ENCODE results near the gene PLCB1.
A peak's percentile ranks its signal among the peaks of the same experiment; 100 is the strongest.
"Not testable (repeated sequence)": the region's sequence is repeated elsewhere in the genome, so short reads cannot be mapped to it uniquely, and the experiment has no call there.

The PLCB1 gene

GRCh38 chr20:8788275-8788674, 656.2 kb downstream of the PLCB1 start:
- no peak for DNase-seq (ENCODE audit: low read depth)

GRCh38 chr20:8788831-8789230, 656.8 kb downstream of the PLCB1 start:
- no peak for DNase-seq (ENCODE audit: low read depth)

- DNase-seq (ENCODE audit: low read depth): peak; percentile 55
Observed at GRCh38 chr20:8790442-8791074, 658.5 kb downstream of the PLCB1 start.

- DNase-seq (ENCODE audit: low read depth): peak; percentile 18
Observed at GRCh38 chr20:8795404-8795803, 663.3 kb downstream of the PLCB1 start.

GRCh38 chr20:8796088-8796660, 664.1 kb downstream of the PLCB1 start:
- DNase-seq (ENCODE audit: low read depth): peak; percentile 60

GRCh38 chr20:8798505-8798904, 666.4 kb downstream of the PLCB1 start:
- peak; percentile 51 for DNase-seq (ENCODE audit: low read depth)

GRCh38 chr20:8800089-8800488, 668.0 kb downstream of the PLCB1 start:
- DNase-seq (ENCODE audit: low read depth): no peak

- DNase-seq (ENCODE audit: low read depth): no peak
Observed at GRCh38 chr20:8801686-8802085, 669.6 kb downstream of the PLCB1 start.

- no peak for DNase-seq (ENCODE audit: low read depth)
Observed at GRCh38 chr20:8803065-8803464, 671.0 kb downstream of the PLCB1 start.

- DNase-seq (ENCODE audit: low read depth): peak; percentile 5
Observed at GRCh38 chr20:8803941-8804340, 671.9 kb downstream of the PLCB1 start.

GRCh38 chr20:8805737-8806442, 673.8 kb downstream of the PLCB1 start:
- no peak for DNase-seq (ENCODE audit: low read depth)

GRCh38 chr20:8807480-8808201, 675.6 kb downstream of the PLCB1 start:
- DNase-seq (ENCODE audit: low read depth): no peak

GRCh38 chr20:8808202-8808535, 676.1 kb downstream of the PLCB1 start:
- DNase-seq (ENCODE audit: low read depth): no peak

- no peak for DNase-seq (ENCODE audit: low read depth)
Observed at GRCh38 chr20:8809107-8809953, 677.3 kb downstream of the PLCB1 start.

GRCh38 chr20:8811801-8812594, 679.9 kb downstream of the PLCB1 start:
- DNase-seq (ENCODE audit: low read depth): no peak

- no peak for DNase-seq (ENCODE audit: low read depth)
Observed at GRCh38 chr20:8812817-8813216, 680.8 kb downstream of the PLCB1 start.

GRCh38 chr20:8815208-8815607, 683.1 kb downstream of the PLCB1 start:
- no peak for DNase-seq (ENCODE audit: low read depth)

- DNase-seq (ENCODE audit: low read depth): no peak
Observed at GRCh38 chr20:8829256-8829655, 697.2 kb downstream of the PLCB1 start.

GRCh38 chr20:8834294-8834693, 702.2 kb downstream of the PLCB1 start:
- DNase-seq (ENCODE audit: low read depth): not testable (repeated sequence)

- DNase-seq (ENCODE audit: low read depth): no peak
Observed at GRCh38 chr20:8834851-8835250, 702.8 kb downstream of the PLCB1 start.

- peak; percentile 90 for DNase-seq (ENCODE audit: low read depth)
Observed at GRCh38 chr20:8837396-8837795, 705.3 kb downstream of the PLCB1 start.
